ENCODE data around the gene DNAJC11. TPM values are rescaled to one million over a fixed set of nuclear protein-coding genes. Genes with fewer than 3 reads are reported as not detected.

DNAJC11 gene
- polyA plus RNA-seq, 1 of the 3 experiments (the other 2 are of a cell fraction) = 38.2 TPM

- Histone ChIP-seq H3K27ac (ENCODE audit: low read depth in 2 of 2, low read length in 1 of 2) (no peak overlapping the region), H3K9me3 (no peaks in the 10 kb centered on the region), H4K20me1 (ENCODE audit: insufficient read depth) (no peaks in the 10 kb centered on the region), H2AFZ (ENCODE audit: low read depth) (no peak overlapping the region), H3F3A (replicated peaks; ENCODE audit: insufficient read depth) (no peaks in the 10 kb centered on the region), H3K4me3 (ENCODE audit: low read depth in 2 of 2, low read length in 1 of 2) (peak overlapping the region in 1 of 2 experiments; percentile 31; a peak in 1 of 4 replicates), H3K79me2 (ENCODE audit: insufficient read depth) (no peaks in the 10 kb centered on the region), H3K9me2 (no peaks in the 10 kb centered on the region), H3K9ac (no peak overlapping the region), H3K36me3 (replicated peaks in 1 of 2; ENCODE audit: control insufficient read depth in 1 of 2, insufficient read depth in 2 of 2, low read length in 1 of 2) (peaks cover 9 to 25% of the 10 kb centered on the region in 2 experiments), H3K4me2 (no peak overlapping the region), H3K4me1 (ENCODE audit: control insufficient read depth in 1 of 2, insufficient read depth in 2 of 2, low read depth in 1 of 2, low read length in 1 of 2) (no peaks in the 10 kb centered on the region), H3K27me3 (ENCODE audit: insufficient read depth) (no peaks in the 10 kb centered on the region)
- peak; percentile 60 for TF ChIP-seq CTCF (IDR thresholded peaks at IDR 0.05)
- TF ChIP-seq NFIC (IDR thresholded peaks at IDR 0.05; ENCODE audit: borderline replicate concordance) = no peak
- TF ChIP-seq RAD21 (IDR thresholded peaks at IDR 0.05; ENCODE audit: low read length) = peak; percentile 73
- no peak for TF ChIP-seq RCOR1 (IDR thresholded peaks at IDR 0.05; ENCODE audit: low read length)
- TF ChIP-seq SMC3 (IDR thresholded peaks at IDR 0.05; ENCODE audit: low read depth, low read length) = peak; percentile 22; the same call in 1 of the 2 replicates
- peak; percentile 66 for DNase-seq
- WGBS (ENCODE audit: low lambda C conversion rate) = 83% methylated on average over 10 of the region's 10 CpGs
- ChIA-PET CTCF (interaction anchor here (0.6 to 2.5 kb wide), 27 partner anchors 9 to 206 kb away, joined by 3 to 20 read pairs (median 4); partner anchors contain the start of genes DNAJC11, KLHL21, NOL9 and TAS1R1), POLR2A (no interaction called here)
These were observed 55.0 kb downstream of the DNAJC11 start for GRCh38 chr1:6646499-6647148.

DNA sequence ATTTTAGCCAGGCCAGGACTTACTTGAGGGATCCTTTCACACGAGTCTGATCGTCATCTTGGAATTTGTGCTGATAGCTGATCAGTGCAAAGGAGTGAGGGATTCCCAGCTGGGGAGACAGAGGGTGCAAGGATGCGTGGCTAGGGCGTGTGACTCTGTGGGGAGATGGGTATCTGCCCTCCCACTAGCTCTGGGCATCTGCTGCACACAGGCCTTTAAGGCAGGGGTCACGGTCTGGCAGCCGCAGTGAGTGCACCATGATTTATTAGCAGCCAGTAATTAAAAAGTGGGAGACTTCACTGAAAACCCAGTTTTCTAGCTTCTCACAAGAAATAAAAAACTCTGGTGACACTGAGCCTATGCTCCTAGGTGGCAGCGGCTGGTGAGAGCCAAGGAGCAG is 56.6 kb downstream of the DNAJC11 start:
- TF ChIP-seq, protein P1, sequence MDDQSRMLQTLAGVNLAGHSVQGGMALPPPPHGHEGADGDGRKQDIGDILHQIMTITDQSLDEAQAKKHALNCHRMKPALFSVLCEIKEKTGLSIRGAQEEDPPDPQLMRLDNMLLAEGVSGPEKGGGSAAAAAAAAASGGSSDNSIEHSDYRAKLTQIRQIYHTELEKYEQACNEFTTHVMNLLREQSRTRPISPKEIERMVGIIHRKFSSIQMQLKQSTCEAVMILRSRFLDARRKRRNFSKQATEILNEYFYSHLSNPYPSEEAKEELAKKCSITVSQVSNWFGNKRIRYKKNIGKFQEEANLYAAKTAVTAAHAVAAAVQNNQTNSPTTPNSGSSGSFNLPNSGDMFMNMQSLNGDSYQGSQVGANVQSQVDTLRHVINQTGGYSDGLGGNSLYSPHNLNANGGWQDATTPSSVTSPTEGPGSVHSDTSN (IDR thresholded peaks at IDR 0.05) = no peak
- TF ChIP-seq MEF2A (IDR thresholded peaks at IDR 0.05; ENCODE audit: borderline replicate concordance, low read depth) (no peak), CTCF (IDR thresholded peaks at IDR 0.05) (no peak), RAD21 (IDR thresholded peaks at IDR 0.05; ENCODE audit: low read length) (no peak), TEAD4 (IDR thresholded peaks at IDR 0.05; ENCODE audit: borderline replicate concordance, insufficient read depth) (no peak), NRF1 (IDR thresholded peaks at IDR 0.05; ENCODE audit: low read depth, low read length) (no peak), FOSL2 (IDR thresholded peaks at IDR 0.05; ENCODE audit: borderline replicate concordance, low read depth) (no peak), FOXJ3 (CRISPR knock-in tag; IDR thresholded peaks at IDR 0.05) (no peak), REST (IDR thresholded peaks at IDR 0.05; ENCODE audit: low read depth, low read length) (no peak), RFX5 (IDR thresholded peaks at IDR 0.05; ENCODE audit: low read length) (no peak)
- TF ChIP-seq, protein P2, sequence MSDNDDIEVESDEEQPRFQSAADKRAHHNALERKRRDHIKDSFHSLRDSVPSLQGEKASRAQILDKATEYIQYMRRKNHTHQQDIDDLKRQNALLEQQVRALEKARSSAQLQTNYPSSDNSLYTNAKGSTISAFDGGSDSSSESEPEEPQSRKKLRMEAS (IDR thresholded peaks at IDR 0.05; ENCODE audit: low read depth) = no peak
- no peak overlapping the region for H3K4me3 ChIP-seq (ENCODE audit: low read depth in 2 of 2, low read length in 1 of 2)
- H3K36me3 ChIP-seq (replicated peaks in 1 of 2; ENCODE audit: control insufficient read depth in 1 of 2, insufficient read depth in 2 of 2, low read length in 1 of 2) = peaks cover 9 to 22% of the 10 kb centered on the region in 2 experiments
- H3K4me1 ChIP-seq (ENCODE audit: control insufficient read depth in 1 of 2, insufficient read depth in 2 of 2, low read depth in 1 of 2, low read length in 1 of 2) = no peaks in the 10 kb centered on the region
- no peaks in the 10 kb centered on the region for H3K27me3 ChIP-seq (ENCODE audit: insufficient read depth)
- H3K9me3 ChIP-seq = no peaks in the 10 kb centered on the region
- no peak for DNase-seq
- ChIA-PET CTCF (interaction anchor here (0.7 to 2.5 kb wide), 7 partner anchors 9 to 199 kb away, joined by 4 to 20 read pairs (median 5); partner anchors contain the start of gene NOL9), POLR2A (no interaction called here)
- H3K9me2 ChIP-seq = no peaks in the 10 kb centered on the region
- no peak overlapping the region for H2AFZ ChIP-seq (ENCODE audit: low read depth)
- H3K27ac ChIP-seq (ENCODE audit: low read depth in 2 of 2, low read length in 1 of 2) = no peak overlapping the region
- no peaks in the 10 kb centered on the region for H3F3A ChIP-seq (replicated peaks; ENCODE audit: insufficient read depth)
- H3K4me2 ChIP-seq = no peak overlapping the region
- no peak overlapping the region for H3K9ac ChIP-seq
- no peaks in the 10 kb centered on the region for H4K20me1 ChIP-seq (ENCODE audit: insufficient read depth)
- WGBS (ENCODE audit: low lambda C conversion rate) = 96% methylated on average over 7 of the region's 7 CpGs
- no peaks in the 10 kb centered on the region for H3K79me2 ChIP-seq (ENCODE audit: insufficient read depth)

Data from SK-N-SH (cell line).